Stimulated activated CD4-positive, alpha-beta T cell treated with anti-CD3 and anti-CD28 coated beads, TNF-alpha, amount 100 ng/mL, for 1 hour (primary cell): ENCODE measurements around the gene ZNF275.
"Not testable (repeated sequence)": the region's sequence is repeated elsewhere in the genome, so short reads cannot be mapped to it uniquely, and the experiment has no call there.

Source experiments
- DNase-seq, 3 donors: peaks; one replicate each; pipeline ENCODE4 v3.0.0-alpha.2; 2020; ENCODE audit warnings: low read depth in 3 of 3, low spot score in 1 of 3

Gene ZNF275

GRCh38 chrX:153387345-153387744, 53.4 kb downstream of the ZNF275 start:
- DNase-seq, result no peak

- DNase-seq, result no peak
Observed at GRCh38 chrX:153387987-153388721, 54.2 kb downstream of the ZNF275 start.

DNA sequence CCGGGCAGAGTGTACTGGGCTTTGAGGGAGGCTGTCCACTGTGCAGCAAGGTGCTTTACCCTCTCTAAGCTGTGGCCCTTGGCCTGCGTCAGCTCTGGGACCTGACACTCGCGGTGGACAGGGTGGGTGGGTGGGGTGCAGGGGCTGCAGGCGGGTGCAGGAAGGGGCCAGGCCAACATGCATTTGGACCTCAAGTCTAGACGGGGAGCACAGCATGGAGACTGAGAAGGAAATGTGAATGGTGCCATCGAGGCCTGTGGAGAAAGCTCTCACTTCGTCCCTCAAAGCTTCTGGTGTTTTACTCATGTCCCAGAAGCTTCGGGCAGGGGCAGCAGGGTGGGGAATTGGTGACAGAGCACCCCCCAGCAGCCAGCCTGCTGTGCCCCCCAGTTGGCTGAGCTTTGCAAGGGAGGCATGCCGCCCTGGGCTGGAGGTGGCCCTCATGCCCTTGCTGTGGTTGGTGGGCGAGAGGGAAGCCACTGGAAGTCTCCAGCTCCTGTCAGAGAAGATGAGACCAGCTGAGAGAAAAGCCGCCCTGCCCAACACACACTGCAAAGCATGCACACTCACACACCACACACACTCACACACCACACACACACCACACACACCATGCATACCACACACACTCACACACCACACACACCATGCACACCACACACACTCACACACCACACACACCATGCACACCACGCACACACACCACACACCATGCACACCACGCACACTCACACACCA, 54.9 kb downstream of the ZNF275 start:
- no peak for DNase-seq

- DNase-seq, result not testable (repeated sequence)
Observed at GRCh38 chrX:153389460-153389768, 55.5 kb downstream of the ZNF275 start.

DNA sequence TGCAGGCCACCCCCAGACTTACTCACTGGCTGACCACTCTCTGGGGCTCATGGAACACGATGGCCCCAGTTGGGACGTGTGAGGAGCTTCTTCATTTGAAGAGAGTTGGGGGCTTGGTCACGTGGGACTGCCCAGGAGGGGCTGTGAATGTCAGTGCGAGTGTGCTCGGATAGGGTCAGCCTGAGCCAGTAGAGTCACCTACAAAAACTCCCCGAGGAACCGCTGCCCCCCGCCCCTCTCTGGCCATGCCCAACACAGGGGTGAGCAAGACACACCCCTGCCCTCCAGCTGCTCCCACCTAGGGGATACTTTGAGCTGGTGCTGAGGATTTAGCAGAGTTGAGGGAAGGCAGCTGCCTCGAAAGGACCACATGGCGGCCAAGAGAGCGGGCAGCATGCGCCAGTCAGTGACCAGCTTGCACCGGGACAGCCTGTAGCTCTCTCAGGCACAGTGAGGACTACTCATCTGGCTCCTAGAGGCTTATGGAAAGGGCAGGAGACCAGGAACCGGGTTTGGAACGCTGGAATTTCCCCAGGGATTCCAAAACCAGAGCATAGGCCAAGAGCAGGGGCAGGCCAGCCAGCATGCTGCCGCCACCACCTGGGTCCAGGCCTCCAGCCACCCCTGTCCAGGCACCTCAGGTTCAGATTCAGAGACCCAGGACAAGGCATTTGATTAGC, 58.8 kb downstream of the ZNF275 start:
- DNase-seq, result no peak

DNA sequence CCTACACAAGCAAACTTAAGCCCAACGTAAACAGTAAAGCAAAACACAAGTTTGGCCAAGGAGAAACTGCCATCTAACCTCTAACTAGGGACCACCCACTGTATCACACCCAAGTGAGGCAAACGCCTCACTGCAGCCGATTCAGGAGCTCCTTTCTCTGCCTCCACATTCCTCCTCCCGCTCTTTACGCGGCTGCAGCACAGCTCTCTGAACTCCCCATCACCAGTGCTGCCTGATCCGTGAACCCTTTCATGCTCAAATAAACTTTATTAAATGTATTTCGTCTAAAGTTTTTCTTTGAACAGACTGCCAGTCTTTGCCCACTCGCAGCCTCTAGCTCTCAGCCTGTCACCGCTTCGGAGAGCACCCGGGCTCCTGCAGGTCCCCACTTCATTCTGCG, 60.7 kb downstream of the ZNF275 start:
- DNase-seq, result no peak

- DNase-seq, result no peak
Observed at GRCh38 chrX:153395613-153396319, 61.8 kb downstream of the ZNF275 start.

- no peak for DNase-seq
Observed at GRCh38 chrX:153396320-153397195, 62.6 kb downstream of the ZNF275 start.

GRCh38 chrX:153397256-153397960, 63.5 kb downstream of the ZNF275 start:
- no peak for DNase-seq

DNA sequence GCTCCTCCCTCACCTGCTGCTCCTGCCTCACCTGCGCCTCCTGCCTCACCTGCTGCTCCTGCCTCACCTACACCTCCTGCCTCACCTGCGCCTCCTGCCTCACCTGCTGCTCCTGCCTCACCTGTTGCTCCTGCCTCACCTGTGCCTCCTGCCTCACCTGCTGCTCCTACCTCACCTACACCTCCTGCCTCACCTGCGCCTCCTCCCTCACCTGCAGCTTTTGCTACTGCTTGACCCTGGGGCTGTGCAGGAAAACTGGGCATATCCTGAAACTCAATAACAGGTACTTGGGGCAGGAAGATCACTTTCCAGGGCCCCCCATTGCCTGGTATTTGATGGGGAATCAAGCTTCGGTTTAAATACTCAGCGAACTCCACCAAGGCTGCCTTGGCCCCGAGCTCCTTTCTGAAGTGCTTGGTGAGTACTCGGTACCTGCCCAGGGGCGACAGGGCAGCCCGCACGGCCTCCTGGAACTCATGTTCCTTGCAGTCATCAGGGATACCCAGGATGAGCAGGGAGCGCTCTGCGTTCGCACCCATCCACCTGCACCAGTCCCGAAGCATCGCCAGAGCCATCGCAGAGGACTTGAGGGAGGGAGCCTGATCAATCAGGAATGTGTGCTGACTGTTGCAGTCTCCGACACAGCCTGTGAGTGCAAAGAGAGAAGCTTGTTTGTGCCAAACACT, 64.5 kb downstream of the ZNF275 start:
- DNase-seq, result no peak

- peak in 2 of 3 donors; percentile 16 to 35 for DNase-seq
Observed at GRCh38 chrX:153400146-153401132, 66.5 kb downstream of the ZNF275 start.

GRCh38 chrX:153401133-153401764, 67.3 kb downstream of the ZNF275 start, which contains the start of gene PNMA6E:
TSS of gene PNMA6E (minus strand) at chrX:153401350. CDS start at chrX:153398849, 2,501 bp downstream.
- no peak for DNase-seq
